H9 (cell line): ENCODE measurements around the gene ATP12A. TPM values are rescaled to one million over a fixed set of nuclear protein-coding genes. Genes with fewer than 3 reads are reported as not detected.

Experiments
- DNase-seq: peaks from one replicate; pipeline ENCODE4 v3.0.0-alpha.2; 2017
- H2AFZ ChIP-seq: one replicate; pipeline ENCODE4 v1.6.1; 2013; ENCODE audit warnings: mild to moderate bottlenecking, low read length, control low read depth, moderate library complexity
- H2AK5ac ChIP-seq: 2 replicates; pipeline ENCODE4 v1.6.1; 2013; ENCODE audit warnings: low read length, control low read depth, mixed read lengths; ENCODE audit not compliant: insufficient read length
- H2BK120ac ChIP-seq: one replicate; pipeline ENCODE4 v1.6.1; 2013; ENCODE audit warnings: low read depth, mild to moderate bottlenecking, low read length, control low read depth, inconsistent platforms; ENCODE audit not compliant: poor library complexity, severe bottlenecking
- H2BK12ac ChIP-seq: 2 replicates; pipeline ENCODE4 v1.6.1; 2013; ENCODE audit warnings: low read length, control low read depth, mixed read lengths, low read depth; ENCODE audit not compliant: insufficient read length
- H2BK15ac ChIP-seq: 2 replicates; pipeline ENCODE4 v1.6.1; 2013; ENCODE audit warnings: low read depth, low read length, control low read depth
- H2BK20ac ChIP-seq: one replicate; pipeline ENCODE4 v1.6.1; 2013; ENCODE audit warnings: low read depth, mild to moderate bottlenecking, low read length, control low read depth, inconsistent platforms; ENCODE audit not compliant: poor library complexity, severe bottlenecking
- H2BK5ac ChIP-seq: 2 replicates; pipeline ENCODE4 v1.6.1; 2013; ENCODE audit warnings: low read length, control low read depth, mixed read lengths; ENCODE audit not compliant: insufficient read length
- H3K14ac ChIP-seq: 2 replicates; pipeline ENCODE4 v1.6.1; 2013; ENCODE audit warnings: low read length, control low read depth; ENCODE audit not compliant: insufficient read depth
- H3K18ac ChIP-seq: 2 replicates; pipeline ENCODE4 v1.6.1; 2013; ENCODE audit warnings: low read depth, mild to moderate bottlenecking, mixed read lengths, low read length, control low read depth; ENCODE audit not compliant: insufficient read length
- H3K23ac ChIP-seq: 2 replicates; pipeline ENCODE4 v1.6.1; 2013; ENCODE audit warnings: low read length, control low read depth, mixed read lengths, low read depth; ENCODE audit not compliant: insufficient read length
- H3K23me2 ChIP-seq: 2 replicates; pipeline ENCODE4 v1.6.1; 2013; ENCODE audit warnings: low read depth, mild to moderate bottlenecking, mixed read lengths, low read length, control low read depth; ENCODE audit not compliant: insufficient read length, poor library complexity, severe bottlenecking
- H3K27ac ChIP-seq: 2 replicates; pipeline ENCODE4 v1.5.1; 2013; ENCODE audit warnings: low read length, control low read depth, mixed read lengths, low read depth; ENCODE audit not compliant: insufficient read length
- H3K27me3 ChIP-seq: 2 replicates; pipeline ENCODE4 v1.6.1; 2013; ENCODE audit warnings: low read length, control low read depth, inconsistent platforms; ENCODE audit not compliant: insufficient read depth
- H3K4ac ChIP-seq: 2 replicates; pipeline ENCODE4 v1.6.1; 2013; ENCODE audit warnings: low read depth, mild to moderate bottlenecking, control low read depth, inconsistent platforms, low read length, moderate library complexity
- H3K4me1 ChIP-seq: 2 replicates; pipeline ENCODE4 v1.6.1; 2013; ENCODE audit warnings: low read length, control low read depth, inconsistent platforms; ENCODE audit not compliant: insufficient read depth
- H3K4me2 ChIP-seq: 2 replicates; pipeline ENCODE4 v1.6.1; 2013; ENCODE audit warnings: low read length, control low read depth, mixed read lengths; ENCODE audit not compliant: insufficient read length, insufficient read depth
- H3K56ac ChIP-seq: 2 replicates; pipeline ENCODE4 v1.6.1; 2013; ENCODE audit warnings: low read depth, mild to moderate bottlenecking, mixed read lengths, low read length, control low read depth; ENCODE audit not compliant: insufficient read length
- H3K79me1 ChIP-seq: 2 replicates; pipeline ENCODE4 v1.6.1; 2013; ENCODE audit warnings: low read depth, mild to moderate bottlenecking, moderate library complexity, low read length, control low read depth, inconsistent platforms; ENCODE audit not compliant: insufficient read depth, poor library complexity, severe bottlenecking
- H3K79me2 ChIP-seq: 2 replicates; pipeline ENCODE4 v1.6.1; 2013; ENCODE audit warnings: low read length, control low read depth, inconsistent platforms; ENCODE audit not compliant: insufficient read depth
- H3K9ac ChIP-seq: 2 replicates; pipeline ENCODE4 v1.6.1; 2013; ENCODE audit warnings: low read length, control low read depth, mixed read lengths; ENCODE audit not compliant: insufficient read length; ENCODE audit errors: extremely low read depth
- H3K9me3 ChIP-seq: one replicate; pipeline ENCODE4 v1.6.1; 2013; ENCODE audit warnings: low read depth, low read length, inconsistent platforms; ENCODE audit not compliant: control insufficient read depth
- H3T11ph ChIP-seq: one replicate; pipeline ENCODE4 v1.6.1; 2013; ENCODE audit warnings: mild to moderate bottlenecking, low read length, control low read depth, inconsistent platforms
- H4K20me1 ChIP-seq: one replicate; pipeline ENCODE4 v1.6.1; 2013; ENCODE audit not compliant: control insufficient read depth, insufficient read length, insufficient read depth
- H4K5ac ChIP-seq: 2 replicates; pipeline ENCODE4 v1.6.1; 2013; ENCODE audit warnings: low read depth, mild to moderate bottlenecking, mixed read lengths, low read length, control low read depth; ENCODE audit not compliant: insufficient read length
- H4K8ac ChIP-seq: replicated peaks from 2 replicates; pipeline ENCODE4 v1.6.1; 2013; ENCODE audit warnings: low read length, control low read depth, mixed read lengths, low read depth; ENCODE audit not compliant: insufficient read length
- H4K91ac ChIP-seq: 2 replicates; pipeline ENCODE4 v1.6.1; 2013; ENCODE audit warnings: low read depth, mild to moderate bottlenecking, moderate library complexity, mixed read lengths, low read length, control low read depth; ENCODE audit not compliant: insufficient read length
- H3K27ac Mint-ChIP-seq, 3 experiments: 2 replicates in 2 of 3; 3 replicates in 1 of 3; pipeline ENCODE4 v1.8.0; 2020 to 2021; ENCODE audit warnings: mixed read lengths in 3 of 3, mild to moderate bottlenecking in 1 of 3, moderate library complexity in 1 of 3
- H3K27me3 Mint-ChIP-seq: 2 replicates; pipeline ENCODE4 v1.8.0; 2021; ENCODE audit warnings: low read depth, mild to moderate bottlenecking, moderate library complexity, mixed read lengths
- H3K36me3 Mint-ChIP-seq, 3 experiments: 2 replicates in 2 of 3; 3 replicates in 1 of 3; pipeline ENCODE4 v1.8.0; 2020 to 2021; ENCODE audit warnings: low read depth in 3 of 3, mixed read lengths in 3 of 3; ENCODE audit not compliant: insufficient read depth in 1 of 3
- H3K4me1 Mint-ChIP-seq, 2 experiments: 2 replicates each; pipeline ENCODE4 v1.8.0; 2020; ENCODE audit warnings: mixed read lengths in 2 of 2
- H3K4me3 Mint-ChIP-seq, 2 experiments: 2 replicates in 1 of 2; 3 replicates in 1 of 2; pipeline ENCODE4 v1.8.0; 2020 to 2021; ENCODE audit warnings: mild to moderate bottlenecking in 2 of 2, mixed read lengths in 2 of 2, moderate library complexity in 1 of 2
- H3K9me3 Mint-ChIP-seq, 2 experiments: 2 replicates in 1 of 2; 3 replicates in 1 of 2; pipeline ENCODE4 v1.8.0; 2020; ENCODE audit warnings: mild to moderate bottlenecking in 2 of 2, mixed read lengths in 2 of 2, moderate library complexity in 1 of 2
- WGBS: extraction: QIAGEN DNeasy Blood & Tissue Kit; methylation state at CpG from one replicate; pipeline ENCODE4 v1.1.7; 2013; ENCODE audit warnings: missing lambda C conversion rate, low lambda C conversion rate, mixed read lengths; ENCODE audit not compliant: insufficient read length; ENCODE audit errors: extremely low coverage; 5-methylcytosine and 5-hydroxymethylcytosine counted together
- total RNA-seq: library from RNA; stranded (reverse); gene quantifications from 2 replicates; pipeline ENCODE4 v1.2.1, GENCODE V29; 2021
- TF ChIP-seq, protein P1 (sequence below): fragments of 200-600 bp; sonication (generic); conservative IDR thresholded peaks from 3 replicates; pipeline ENCODE4 v1.8.0; 2021; ENCODE audit warnings: antibody characterized with exemption, mild to moderate bottlenecking

The ATP12A gene
- total RNA-seq, 1 experiment from 2014 or later = 0.94 TPM

DNA sequence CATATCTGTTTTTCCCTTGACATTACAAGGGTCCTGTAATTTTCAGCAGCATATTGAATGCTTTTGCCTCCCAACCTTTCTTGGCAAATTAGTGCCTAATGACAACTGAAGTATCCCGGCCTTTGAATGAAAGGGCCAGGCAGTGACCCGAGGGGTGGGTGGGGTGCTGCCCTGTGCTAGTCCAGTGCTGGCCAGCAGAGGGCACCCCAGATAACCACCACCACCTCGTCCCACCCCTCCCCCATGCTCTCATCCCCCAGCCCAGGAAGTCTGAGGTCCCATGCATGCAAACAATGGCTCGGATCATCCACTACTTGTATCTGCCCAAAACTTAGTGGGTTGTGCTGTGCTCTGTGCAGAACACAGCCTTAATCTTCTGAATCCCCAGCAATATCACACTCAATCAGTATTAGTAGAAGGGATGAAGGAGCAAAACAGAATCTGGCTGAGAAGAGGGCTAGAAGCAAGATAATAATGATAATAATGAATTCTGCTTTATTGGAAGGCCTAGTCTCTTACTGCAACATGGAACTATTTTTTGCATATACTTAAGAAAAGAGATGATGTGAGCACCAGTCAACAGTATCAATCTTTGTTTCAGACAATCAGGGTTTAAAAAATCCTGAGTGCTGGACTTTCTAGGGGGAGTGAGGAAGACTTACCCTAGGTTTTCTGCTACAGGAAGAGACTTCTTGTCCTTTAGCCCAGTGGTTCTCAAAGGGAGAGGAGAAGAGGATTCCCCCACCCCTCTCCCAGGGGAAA, 3.8 kb downstream of the ATP12A start:
- Mint-ChIP-seq H3K36me3 (no peaks in the 10 kb centered on the region; a peak in 2 of 7 replicates), H3K9me3 (no peaks in the 10 kb centered on the region), H3K27ac (peak overlapping the region in 1 of 3 experiments; percentile 61; a peak in 1 of 7 replicates), H3K4me3 (no peak overlapping the region), H3K4me1 (peaks cover 27 to 55% of the 10 kb centered on the region in 2 experiments), H3K27me3 (peaks cover 33% of the 10 kb centered on the region)
- no peak overlapping the region for H3K56ac ChIP-seq
- H3K4me2 ChIP-seq = no peak overlapping the region
- H3K18ac ChIP-seq = no peak overlapping the region
- no peak overlapping the region for H4K8ac ChIP-seq
- no peak overlapping the region for H4K91ac ChIP-seq
- no peak overlapping the region for H2BK20ac ChIP-seq
- H2BK15ac ChIP-seq = no peak overlapping the region
- peak; percentile 86 for DNase-seq
- H3K9ac ChIP-seq = no peak overlapping the region
- H3K23ac ChIP-seq = no peak overlapping the region
- H3T11ph ChIP-seq = no peak overlapping the region
- WGBS = no CpG with 5 or more reads among the region's 4 CpGs
- H3K4me1 ChIP-seq = peaks cover 2% of the 10 kb centered on the region; the same call in 1 of the 2 replicates
- TF ChIP-seq, protein P1, sequence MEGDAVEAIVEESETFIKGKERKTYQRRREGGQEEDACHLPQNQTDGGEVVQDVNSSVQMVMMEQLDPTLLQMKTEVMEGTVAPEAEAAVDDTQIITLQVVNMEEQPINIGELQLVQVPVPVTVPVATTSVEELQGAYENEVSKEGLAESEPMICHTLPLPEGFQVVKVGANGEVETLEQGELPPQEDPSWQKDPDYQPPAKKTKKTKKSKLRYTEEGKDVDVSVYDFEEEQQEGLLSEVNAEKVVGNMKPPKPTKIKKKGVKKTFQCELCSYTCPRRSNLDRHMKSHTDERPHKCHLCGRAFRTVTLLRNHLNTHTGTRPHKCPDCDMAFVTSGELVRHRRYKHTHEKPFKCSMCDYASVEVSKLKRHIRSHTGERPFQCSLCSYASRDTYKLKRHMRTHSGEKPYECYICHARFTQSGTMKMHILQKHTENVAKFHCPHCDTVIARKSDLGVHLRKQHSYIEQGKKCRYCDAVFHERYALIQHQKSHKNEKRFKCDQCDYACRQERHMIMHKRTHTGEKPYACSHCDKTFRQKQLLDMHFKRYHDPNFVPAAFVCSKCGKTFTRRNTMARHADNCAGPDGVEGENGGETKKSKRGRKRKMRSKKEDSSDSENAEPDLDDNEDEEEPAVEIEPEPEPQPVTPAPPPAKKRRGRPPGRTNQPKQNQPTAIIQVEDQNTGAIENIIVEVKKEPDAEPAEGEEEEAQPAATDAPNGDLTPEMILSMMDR = peak; percentile 97
- no peak overlapping the region for H3K27ac ChIP-seq
- no peak overlapping the region for H2AK5ac ChIP-seq
- H2BK120ac ChIP-seq = no peak overlapping the region
- H3K79me1 ChIP-seq = no peaks in the 10 kb centered on the region
- no peak overlapping the region for H3K14ac ChIP-seq
- no peak overlapping the region for H2BK12ac ChIP-seq
- H3K23me2 ChIP-seq = peaks cover 12% of the 10 kb centered on the region
- H4K20me1 ChIP-seq = no peaks in the 10 kb centered on the region
- no peak overlapping the region for H2BK5ac ChIP-seq
- H3K4ac ChIP-seq = no peak overlapping the region
- no peaks in the 10 kb centered on the region; the same call in 1 of the 2 replicates for H3K27me3 ChIP-seq
- no peaks in the 10 kb centered on the region for H3K79me2 ChIP-seq
- H2AFZ ChIP-seq = peak overlapping the region; percentile 71
- H3K9me3 ChIP-seq = no peaks in the 10 kb centered on the region
- no peak overlapping the region for H4K5ac ChIP-seq
